Esophagus squamous epithelium (tissue), 4 donors: ENCODE data around the gene TTC19.

Source experiments
- POLR2A ChIP-seq, 4 donors: fragments of 450-650 bp; IDR thresholded peaks; one replicate each; pipeline ENCODE4 v1.6.1; 2017; ENCODE audit warnings: antibody characterized with exemption in 4 of 4, mild to moderate bottlenecking in 4 of 4, moderate library complexity in 3 of 4
- TF ChIP-seq, protein P1 (sequence below), 6 experiments: fragments of 450-650 bp in 4 of 6; fragments of 200-600 bp in 2 of 6; sonication (generic) in 2 of 6; IDR thresholded peaks; one replicate each; pipeline ENCODE4 v1.5.1; 2016 to 2019; ENCODE audit warnings: antibody characterized with exemption in 6 of 6, mild to moderate bottlenecking in 4 of 6, moderate library complexity in 4 of 6

DNA sequence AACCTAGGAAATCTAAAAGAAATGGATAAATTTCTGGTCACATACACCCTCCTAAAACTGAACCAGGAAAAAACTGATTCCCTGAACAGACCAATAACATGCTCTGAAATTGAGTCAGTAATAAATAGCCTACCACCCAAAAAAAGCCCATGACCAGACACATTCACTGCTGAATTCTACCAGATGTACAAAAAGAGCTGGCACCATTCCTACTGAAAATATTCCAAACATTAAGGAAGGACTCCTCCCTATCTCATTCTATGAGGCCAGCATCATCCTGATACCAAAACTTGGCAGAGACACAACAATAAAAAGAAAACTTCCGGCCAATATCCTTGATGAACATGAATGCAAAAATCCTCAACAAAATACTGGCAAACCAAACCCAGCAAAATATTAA, 52.9 kb downstream of the TTC19 start:
- TF ChIP-seq, protein P1, sequence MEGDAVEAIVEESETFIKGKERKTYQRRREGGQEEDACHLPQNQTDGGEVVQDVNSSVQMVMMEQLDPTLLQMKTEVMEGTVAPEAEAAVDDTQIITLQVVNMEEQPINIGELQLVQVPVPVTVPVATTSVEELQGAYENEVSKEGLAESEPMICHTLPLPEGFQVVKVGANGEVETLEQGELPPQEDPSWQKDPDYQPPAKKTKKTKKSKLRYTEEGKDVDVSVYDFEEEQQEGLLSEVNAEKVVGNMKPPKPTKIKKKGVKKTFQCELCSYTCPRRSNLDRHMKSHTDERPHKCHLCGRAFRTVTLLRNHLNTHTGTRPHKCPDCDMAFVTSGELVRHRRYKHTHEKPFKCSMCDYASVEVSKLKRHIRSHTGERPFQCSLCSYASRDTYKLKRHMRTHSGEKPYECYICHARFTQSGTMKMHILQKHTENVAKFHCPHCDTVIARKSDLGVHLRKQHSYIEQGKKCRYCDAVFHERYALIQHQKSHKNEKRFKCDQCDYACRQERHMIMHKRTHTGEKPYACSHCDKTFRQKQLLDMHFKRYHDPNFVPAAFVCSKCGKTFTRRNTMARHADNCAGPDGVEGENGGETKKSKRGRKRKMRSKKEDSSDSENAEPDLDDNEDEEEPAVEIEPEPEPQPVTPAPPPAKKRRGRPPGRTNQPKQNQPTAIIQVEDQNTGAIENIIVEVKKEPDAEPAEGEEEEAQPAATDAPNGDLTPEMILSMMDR (IDR thresholded peaks at IDR 0.05) = no peak
- no peak for TF ChIP-seq POLR2A (IDR thresholded peaks at IDR 0.05)
